HG02870 (cell line): ENCODE results near the gene RASL10B.

Experiments
- ATAC-seq: cut with Tn5 transposase; IDR thresholded peaks from one replicate; pipeline ENCODE4 v1.9.1; 2021; ENCODE audit warnings: mild to moderate bottlenecking, moderate library complexity; ENCODE audit not compliant: unreplicated experiment

Gene RASL10B

DNA sequence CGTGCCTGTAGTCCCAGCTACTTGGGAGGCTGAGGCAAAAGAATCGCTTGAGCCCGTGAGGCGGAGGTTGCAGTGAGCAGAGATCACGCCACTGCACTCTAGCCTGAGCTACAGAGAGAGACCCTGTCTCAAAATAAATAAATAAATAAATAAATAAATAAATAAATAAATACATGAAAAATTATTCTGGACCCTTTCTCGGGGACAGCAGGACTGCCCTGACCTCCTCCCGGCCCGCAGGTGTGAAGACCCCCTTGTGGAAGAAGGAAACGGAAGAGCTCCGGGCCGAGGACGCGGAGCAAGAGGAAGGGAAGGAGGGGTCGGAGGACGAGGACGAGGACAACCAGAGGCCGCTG is 32.3 kb downstream of the RASL10B start:
- no peak for ATAC-seq

DNA sequence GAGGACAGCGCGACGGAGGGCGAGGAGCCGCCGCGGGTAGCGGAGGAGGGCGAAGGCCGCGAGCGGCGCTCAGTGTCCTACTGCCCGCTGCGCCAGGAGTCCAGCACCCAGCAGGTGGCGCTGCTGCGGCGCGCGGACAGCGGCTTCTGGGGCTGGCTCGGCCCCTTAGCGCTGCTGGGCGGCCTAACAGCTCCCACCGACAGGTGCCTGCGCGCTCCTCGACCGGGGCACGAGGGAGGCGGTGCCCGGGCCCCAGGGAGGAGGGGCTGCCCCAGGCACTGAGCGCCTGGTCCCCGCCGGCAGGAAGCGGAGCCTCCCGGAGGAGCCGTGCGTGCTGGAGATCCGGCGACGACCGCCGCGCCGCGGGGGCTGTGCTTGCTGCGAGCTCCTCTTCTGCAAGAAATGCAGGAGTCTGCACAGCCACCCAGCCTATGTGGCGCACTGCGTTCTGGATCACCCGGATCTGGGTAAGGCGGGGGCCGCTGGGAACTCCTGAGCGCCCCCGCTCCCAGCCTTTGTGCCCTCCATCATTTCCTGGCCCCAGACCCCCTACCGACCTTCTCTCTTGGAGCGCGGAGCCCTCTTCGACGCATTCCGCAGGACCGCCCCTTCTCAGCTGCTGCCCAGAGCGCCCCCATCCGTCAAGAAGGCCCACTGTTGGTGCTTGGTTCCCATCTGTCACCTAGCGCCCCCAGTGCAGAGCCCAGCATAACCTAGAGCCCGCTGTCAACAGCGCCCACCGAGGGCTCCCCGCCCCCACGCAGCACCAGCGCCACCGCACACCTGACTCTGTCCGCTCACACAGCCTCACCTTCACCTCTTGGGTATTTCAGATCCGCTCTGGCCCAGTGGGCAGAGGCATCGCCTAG is 32.9 kb downstream of the RASL10B start:
- peak; percentile 76 for ATAC-seq

DNA sequence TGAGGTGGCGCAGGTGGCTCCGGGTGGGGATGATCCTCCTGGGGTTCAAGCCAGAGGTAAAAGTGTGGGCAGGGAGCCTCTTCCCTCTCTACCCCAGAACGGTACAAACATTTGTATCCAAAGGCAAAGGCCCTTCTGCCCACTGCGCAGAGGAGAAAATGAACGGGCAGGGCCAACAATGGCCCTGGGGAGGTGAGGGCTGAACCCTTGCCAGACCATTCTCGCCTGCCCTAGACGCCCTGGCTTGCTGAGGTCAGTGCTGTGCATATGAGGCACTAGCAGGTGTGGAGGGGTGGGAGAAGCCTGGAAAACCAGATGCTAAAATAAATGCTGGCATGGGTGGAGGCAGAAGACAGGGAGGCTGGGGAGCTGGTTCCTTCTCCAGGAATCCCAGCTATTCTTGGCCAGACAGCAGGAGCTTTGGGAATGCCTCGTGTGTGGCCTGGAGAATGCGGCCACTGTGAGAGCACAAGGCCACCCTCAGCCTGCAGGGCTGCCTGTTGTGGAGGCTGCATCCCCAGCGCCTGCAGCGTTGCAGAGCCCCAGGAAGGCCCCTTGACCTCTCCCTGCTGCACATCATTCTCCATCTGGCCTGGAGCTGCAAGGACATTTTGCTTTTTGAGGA is 33.8 kb downstream of the RASL10B start:
- no peak for ATAC-seq

DNA sequence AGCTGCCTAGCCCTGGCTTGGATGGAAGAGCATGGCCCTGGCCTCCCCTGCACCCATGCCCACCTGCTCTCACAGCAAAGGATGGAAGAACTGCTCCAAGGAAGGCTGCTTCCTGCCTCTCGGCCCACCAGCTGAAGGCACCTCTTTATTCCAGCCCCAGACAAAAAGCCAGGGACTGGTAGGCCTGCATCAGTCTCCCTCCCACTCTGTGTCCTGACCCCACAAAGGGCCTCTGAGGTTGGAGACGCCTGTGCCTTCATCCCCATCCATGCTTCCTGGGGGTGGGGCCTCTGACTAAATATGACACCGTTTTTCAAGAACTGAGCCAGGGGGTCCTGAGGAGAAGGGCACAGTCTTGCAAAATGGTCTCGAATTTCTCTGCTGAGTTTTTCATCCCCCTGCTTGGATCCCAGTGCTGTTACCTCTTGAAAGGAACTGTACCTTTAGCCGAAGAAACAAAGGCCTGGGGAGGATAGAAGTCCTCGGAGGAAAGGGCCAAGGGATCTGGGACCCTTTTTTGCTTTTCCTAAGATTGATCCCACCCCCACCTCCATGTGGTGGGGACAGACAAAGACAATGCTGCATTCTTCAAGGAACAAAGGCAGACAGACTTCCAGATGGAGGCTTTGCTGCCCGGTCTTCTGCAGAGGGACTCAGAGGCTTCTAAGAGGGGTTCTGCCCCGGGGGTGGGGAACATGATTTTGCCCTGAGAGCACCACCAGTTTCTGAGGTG is 34.5 kb downstream of the RASL10B start:
- ATAC-seq = no peak

DNA sequence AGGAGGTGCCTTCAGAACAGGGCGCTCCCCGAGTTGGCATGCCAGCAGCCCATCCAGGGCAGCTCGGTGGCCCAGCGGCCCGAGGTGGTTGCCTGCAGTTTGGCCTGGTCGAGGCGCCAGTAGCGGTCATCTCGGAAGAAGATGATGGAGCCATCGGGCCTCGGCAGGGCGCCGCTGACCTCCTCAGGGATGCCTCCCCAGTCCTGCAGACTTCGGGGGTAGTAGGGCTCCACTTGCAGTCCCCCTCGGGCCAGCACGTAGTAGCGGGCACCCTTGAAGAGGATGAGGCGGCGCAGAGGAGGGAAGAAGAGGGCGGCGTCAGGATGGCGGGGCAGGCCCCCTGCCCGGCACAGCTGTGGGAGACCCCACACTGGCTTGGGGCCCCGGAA is 35.0 kb downstream of the RASL10B start:
- no peak for ATAC-seq

DNA sequence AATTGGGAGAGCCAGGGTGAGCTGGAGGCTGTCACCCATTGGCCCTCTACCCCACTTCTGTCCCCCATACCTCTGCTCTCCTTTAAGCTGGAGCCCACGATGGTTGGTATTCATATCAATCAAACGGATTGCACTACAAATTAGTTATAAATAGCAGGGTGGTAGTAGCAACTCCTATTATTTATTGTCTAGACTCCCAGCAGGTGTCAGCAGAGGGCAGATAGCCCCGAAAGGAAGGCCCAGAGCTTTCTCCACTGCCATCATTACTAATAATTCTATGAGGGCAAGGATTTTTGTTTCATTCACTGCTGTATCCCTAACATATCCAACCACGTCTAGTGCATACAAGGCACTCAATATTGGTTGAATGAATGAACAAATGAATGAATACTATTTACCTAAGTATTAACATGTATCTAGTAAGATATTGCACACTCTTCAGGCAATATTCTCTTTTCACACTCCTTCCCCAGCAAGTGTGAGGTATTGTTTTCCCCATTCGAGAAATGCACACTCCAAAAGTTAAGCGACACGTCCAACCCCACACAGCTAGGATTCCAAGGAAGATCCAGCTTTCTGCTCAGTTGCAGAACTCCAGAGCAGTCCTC is 35.6 kb downstream of the RASL10B start:
- ATAC-seq = no peak

DNA sequence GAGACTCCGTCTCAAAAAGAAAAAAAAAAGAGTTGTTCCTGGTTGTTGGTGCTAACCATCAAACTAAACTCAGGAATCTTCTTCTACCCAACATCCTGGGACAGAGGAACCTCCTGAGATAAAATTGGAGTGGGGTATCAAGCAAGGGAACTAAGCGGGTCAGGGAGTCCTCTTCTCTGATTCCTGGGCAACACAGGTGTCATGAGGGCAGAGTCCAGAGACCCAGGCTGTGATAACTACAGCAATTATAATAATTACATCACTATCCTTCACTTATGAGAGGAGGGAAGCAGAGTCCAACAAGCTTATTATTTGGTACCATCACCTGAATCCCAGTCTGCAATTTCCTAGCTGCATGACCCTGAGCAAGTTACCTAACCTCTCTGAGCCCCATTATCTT is 37.4 kb downstream of the RASL10B start:
- ATAC-seq = no peak

DNA sequence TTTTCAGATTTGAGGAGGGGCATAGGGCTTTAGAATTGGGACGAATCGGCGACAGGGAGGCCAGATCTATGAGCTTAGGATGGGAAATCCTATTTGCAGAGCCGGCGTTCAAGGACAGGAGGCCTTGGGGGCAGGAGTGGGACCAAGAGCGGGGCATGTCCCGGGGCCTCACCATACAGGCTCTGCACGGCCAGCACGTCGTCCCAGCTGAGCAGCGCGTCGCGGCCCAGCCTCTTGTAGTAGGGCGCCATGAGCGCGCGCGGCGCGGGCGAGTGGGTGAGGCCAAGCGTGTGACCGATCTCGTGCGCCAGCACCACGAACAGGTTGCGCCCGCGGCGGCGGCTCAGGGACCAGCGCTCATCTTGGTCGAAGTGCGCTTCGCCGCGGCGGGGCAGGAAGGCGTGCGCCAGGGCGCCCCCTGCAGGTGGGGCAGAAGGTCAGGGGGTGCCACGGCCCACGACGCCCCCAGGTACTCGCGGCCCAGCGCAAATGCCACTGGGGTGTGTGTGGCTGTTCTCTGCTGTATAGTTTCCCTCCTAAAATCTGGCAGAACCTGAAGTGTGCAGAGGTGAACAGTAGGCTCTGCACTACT is 38.6 kb downstream of the RASL10B start:
- no peak for ATAC-seq

DNA sequence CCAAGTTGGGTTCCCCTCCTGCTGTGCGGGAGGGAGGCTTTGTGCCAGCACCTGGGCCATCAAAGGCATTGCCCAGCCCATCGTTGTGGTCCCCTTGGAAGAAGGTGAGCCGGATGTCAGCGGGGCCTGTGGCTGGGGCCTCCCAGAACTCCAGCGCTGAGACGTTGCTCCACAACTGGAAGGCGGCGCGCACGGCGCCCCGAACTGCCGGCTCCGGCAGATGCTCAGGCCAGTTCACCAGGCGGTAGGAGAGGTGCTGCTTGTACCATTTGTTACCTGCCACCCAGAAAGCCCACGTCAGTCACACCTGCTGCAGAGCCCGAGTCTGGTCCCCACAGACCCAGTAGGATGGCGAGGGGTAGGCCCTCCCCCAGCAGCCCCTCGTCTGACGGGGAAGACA is 41.7 kb downstream of the RASL10B start:
- no peak for ATAC-seq

DNA sequence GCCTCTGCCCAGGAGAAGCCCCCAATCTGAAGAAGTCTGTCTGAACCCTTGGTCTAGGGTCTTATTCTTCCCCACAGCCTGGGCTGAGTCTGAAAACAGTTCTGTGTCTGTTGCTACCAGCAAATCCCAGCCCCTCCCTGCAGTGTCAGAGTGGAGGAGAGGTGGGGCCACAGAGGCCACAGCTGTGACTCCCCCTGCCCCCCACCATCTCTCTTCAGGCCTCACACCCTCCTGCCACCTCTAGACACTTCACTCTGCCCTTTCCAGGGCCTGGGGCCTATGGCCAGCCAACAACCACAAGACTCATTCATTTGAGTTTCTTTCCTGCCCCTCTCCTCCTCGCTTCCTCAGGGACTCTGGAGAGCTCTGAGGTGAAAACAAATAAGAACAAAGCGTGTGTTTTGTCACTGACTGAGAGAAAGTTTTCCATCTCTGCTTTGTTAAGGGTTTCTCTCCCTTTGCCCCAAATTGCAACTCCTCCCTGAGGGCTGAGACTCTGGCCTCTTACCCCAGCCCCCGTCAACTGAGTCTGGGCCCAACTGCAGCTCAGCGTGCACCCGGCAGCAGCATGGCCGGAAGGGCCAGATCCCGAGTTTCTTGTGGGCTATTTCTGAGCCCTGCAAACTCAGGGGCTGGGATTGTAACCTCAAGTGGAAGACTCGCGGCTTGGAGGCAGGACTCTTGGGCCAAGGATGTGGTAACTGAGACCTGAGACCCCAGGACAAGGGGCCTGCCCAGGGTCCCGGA is 42.4 kb downstream of the RASL10B start:
- no peak for ATAC-seq

DNA sequence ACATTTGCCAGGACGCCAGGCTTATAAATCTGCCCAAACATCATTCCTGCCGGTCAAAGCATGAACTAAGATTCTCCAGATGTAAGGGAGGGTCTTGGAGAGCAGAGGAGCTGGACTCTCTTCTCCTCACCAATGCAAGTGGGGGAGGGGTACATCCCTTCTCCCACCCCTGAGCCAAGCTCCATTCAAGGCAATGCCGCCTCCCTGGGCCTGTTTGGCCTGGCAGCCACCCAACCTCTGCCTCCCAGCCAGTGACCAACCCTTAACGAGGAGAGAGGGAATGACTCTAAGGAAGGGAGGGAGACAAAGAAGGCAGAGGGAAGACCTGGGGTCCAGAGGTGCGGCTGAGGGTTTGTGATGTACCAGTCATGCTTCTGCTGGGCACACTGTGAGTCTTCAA is 43.1 kb downstream of the RASL10B start:
- ATAC-seq = no peak

DNA sequence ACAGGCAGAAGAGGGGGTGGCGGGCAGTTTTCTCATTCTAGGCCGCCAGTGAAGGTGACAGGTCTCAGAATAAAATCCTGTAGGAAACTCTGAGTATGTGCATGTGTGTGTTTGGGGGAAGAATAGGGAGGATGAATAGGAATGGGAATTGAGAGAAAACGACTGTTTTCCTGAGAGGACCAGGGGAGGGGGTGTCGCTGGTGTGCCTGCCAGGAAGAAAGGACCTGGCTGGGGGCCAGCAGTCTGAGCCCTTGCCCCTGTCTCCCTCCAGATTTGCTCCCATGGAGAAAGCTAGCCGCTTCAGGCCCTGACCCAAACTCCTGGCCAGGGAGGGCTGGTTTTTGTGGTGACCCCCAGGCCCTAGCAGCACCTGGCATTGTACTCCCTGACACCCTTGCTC is 43.6 kb downstream of the RASL10B start:
- ATAC-seq = no peak

DNA sequence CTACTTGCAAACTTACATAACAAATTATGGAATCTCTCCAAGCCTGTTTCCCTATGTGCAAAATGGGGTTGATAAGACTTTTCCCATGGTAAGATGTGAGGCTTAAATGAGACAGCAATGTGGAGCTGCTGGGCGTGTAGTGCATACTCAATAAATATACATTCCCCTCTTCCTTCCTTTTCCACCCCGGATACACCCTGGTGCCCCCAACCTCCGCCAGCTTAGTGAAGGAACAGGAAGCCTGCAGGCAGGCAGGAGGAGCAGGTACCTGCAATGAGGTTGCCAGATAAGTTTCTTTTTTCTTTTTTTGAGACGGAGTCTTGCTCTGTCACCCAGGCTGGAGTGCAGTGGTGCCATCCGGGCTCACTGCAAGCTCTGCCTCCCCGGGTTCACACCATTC is 44.1 kb downstream of the RASL10B start:
- ATAC-seq = no peak

DNA sequence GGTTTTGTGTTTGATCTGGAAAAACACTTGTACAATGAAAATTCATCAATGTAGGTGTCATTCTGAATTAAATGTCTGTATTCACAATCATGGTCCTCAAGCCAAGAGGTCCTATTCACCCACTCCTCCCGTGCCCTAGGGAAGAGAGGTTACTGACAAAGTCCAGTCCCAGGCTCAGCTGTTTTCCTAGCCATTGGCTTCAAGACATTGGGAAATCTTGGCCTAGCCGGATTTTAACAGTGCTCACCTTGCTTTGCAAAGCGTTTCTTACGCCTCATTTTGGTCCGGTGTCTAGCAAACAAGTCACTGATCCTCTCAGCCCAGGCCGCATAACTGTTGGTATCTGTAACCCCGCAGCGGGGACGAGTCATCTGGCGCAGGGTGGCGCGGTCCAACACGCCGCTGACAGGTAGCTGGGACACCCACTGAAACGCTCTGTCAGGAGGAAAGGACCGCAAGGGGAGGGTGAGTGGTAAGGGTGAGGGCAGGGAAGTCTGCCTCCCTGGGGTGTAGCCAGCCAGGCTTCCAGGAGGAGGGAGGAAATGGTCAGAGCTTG is 47.3 kb downstream of the RASL10B start:
- no peak for ATAC-seq

DNA sequence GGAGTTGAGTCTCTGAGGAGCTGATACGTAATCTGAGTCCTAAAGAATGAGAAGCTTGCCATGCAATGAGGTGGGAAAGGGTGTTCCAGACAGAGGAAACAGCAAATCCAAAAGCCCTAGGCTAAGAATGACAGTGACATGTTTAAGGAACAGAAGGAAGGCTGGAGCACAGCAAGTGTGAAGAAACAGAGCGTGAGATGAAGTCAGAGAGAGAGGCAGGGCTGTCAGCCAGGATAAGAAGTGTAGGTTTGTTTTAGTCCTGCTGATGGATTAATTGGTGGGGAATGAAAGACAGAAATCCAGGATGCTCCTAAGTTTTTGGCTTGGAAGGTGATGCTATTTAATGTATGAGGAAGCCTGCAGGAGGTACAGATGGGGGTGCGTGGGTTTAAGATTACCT is 49.5 kb downstream of the RASL10B start:
- no peak for ATAC-seq

DNA sequence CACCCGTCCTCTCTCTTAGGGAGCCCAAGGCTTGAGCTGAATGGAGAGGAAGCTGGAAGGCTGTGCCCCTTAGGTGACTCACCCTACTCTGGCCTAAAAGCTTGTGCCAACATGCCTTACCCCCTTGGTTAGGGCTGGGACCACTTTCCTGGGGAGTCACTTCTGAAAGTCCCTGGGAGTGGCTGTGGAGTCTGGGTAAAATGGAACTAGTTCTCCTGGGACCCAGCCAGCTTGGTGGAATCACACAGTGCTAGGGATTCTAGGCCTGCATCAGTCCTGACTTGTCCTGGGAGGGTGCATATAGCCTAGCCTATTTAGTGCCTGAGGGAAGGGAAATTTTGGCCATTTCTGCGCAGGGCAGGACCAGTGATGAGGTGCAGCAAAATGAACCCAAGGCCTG is 53.5 kb downstream of the RASL10B start:
- ATAC-seq = no peak

DNA sequence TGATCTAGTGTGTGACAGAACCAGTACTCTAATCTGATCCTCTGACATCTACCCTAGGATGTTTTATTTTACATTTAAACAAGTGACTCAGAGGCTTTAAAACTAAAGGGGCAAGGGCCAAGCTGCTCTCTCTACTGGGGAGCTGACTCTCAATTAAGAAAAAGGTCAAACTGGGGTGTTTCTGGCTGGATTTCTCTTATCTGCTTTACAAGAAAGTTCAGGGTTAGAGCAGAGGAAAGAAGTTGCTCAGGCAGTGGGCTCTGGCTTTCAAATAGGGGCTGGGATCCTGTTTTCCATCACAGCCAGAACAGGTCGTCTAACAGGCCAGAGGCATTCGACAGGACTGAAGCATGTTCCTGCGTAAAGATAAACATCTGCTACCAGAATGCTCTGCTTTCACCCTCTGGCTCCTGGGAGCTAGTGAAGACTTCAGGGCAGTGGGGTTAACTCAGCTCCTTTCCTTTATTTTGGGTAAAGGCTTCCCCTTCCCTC is 55.5 kb downstream of the RASL10B start:
- no peak for ATAC-seq

DNA sequence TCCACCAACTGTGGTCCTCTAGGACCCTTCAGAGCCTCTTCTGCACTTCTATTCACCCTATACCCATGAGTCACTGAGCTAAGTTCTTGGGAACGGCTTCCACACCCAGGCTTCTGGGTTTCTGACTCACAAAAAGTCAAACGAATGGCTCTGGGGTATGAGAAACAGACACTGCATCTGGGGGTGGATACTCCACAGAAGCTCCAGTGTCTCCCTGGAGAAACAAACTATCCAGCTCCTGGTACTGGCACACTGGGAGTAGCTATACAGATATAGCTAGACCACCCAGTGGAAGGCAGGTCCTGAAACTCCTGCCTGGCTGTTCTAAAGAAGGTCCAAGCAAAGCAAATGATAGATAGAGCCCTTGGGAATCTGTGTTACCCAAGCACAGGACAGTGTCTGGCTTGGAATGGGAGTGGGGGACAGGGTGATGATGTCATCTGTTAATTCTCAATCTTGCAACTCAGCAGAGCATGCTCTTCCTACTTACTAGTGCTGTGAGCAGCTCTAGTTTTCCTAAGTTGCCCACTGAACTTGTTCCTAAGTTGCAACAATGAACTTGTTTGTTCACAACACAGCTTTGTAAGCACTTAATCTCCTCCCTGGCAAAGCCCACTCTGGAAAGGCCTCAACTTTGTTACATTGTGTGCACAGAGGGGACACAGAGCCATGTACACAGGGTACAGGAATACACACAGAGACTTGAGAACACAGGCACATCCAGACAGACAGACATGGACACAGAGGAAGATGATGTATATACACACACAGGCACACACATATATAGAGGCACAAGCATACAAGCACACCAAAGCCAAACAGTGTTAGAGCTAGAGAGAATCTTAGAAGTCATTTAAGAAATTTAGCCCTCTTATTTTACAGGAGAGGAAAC is 57.3 kb downstream of the RASL10B start:
- no peak for ATAC-seq

DNA sequence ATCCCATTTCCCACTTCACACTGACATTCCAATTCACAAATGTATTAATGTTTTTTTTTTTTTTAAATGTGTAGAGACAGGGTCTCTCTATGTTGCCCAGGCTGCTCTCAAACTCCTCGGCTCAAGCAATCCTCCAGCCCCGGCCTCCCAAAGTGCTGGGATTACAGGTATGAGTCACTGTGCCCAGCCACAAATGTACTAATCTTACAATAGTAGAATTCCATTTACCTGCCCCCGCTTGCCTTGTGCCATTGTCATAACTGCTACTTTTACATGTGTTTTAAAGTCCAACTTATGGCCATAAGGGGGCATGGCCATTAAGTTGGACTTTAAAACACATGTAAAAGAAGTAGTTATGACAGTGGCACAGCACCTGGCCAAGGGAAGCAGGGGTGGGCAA is 59.4 kb downstream of the RASL10B start:
- no peak for ATAC-seq
